NCI-H187 (cell line): ENCODE results near the gene FAXDC2.
A peak's percentile ranks its signal among the peaks of the same experiment; 100 is the strongest.
"Not testable (repeated sequence)": the region's sequence is repeated elsewhere in the genome, so short reads cannot be mapped to it uniquely, and the experiment has no call there.

Source experiments
- DNase-seq, 2 experiments: peaks; one replicate each; lab custom pipeline; 2025; lab: John Stamatoyannopoulos, UW

The FAXDC2 gene

GRCh38 chr5:154830219-154830595 lies 20.2 kb downstream of the FAXDC2 start:
- DNase-seq, result no peak

DNA sequence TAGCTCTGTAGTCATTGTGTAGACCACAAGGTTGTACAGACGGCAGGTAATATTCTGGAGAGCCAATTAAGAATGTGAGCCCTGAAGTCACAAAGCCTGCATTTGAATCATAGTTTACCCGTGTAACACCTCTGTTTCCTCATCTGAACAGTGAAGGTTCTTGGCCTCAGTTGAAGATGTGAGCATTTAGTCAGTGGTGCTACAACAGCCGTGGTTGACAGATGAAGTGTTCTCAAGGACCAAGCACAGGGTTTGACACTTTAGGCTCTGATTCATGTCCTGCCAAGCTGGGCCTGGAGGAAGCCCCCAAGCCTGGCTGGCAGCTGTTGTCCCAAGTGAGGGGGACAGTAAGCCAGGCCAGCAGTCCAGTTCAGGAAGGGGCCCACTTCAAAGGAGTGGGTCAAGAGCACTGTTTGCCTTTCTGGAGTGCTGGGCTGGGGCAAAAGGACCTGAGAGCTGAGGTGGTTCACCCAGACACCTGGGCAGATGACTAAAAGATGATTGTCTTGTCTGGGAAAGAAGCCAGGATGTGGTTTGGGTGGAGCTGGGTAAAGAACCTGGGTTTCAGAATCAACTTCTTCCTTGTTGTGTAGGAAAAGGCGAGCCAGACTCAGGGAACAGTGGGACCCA lies 20.7 kb downstream of the FAXDC2 start:
- DNase-seq, result peak in 1 of 2 experiments; percentile 10

GRCh38 chr5:154829181-154829588 lies 21.2 kb downstream of the FAXDC2 start:
- DNase-seq, result no peak

- DNase-seq, result no peak
Observed at GRCh38 chr5:154824070-154824469, 26.3 kb downstream of the FAXDC2 start.

- DNase-seq, result no peak
Observed at GRCh38 chr5:154823605-154824004, 26.8 kb downstream of the FAXDC2 start.

DNA sequence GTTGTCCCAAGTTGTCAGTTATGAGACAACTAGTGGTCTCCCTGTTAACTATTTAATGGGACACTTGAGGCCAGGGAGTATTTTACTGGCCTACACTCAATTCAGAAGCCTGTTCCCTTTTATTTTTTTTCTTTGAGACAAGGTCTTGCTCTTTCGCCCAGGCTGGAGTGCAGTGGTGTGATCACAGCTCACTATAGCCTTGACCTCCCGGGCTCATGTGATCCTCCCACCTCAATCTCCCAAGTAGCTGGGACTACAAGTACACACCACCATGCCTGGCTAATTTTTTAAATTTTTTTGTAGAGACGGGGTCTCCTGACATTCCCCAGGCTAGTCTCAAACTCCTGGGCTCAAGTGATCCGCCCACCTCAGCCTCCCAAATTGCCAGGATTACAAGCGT lies 27.5 kb downstream of the FAXDC2 start:
- DNase-seq, result not testable (repeated sequence)

DNA sequence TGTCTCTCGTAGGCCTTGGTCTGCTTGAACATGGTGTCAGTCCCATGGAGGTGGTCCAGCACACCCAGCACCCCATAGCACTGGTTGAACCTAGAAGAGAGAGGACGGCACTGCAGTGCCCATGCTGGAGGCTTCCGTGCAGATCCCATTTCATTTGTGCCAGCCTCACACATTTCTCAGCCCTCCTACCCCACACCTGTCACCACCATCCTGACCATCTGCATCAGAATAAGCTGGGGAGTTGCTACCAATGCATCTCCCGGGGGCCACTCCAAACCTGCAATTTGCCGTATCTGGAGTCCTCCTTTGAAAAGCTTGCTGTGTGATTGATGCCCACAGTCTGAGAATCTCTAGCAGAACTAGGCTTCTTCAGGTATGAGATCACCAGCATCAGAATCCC lies 30.0 kb downstream of the FAXDC2 start:
- DNase-seq, result no peak

DNA sequence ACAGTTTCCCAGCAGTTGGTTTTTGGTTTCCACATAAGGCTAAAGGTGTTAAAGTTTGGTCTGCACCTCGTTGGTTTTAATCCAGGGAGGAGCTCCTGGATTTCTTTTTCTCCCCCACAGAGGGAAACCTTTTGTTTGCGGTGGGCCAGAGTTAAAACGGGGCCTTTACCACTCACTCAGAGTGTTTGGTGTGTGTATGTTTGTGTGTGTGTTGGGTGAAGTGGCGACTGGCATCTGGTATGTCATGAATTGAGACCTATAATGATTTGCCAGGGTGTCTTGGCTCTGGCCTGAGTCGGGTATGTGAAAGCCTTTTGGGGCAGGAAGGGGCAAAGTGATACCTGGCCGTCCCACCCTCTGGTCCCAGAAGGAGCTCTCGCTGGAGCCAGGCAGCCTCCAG lies 30.9 kb downstream of the FAXDC2 start:
- no peak for DNase-seq

GRCh38 chr5:154818471-154819116 lies 31.8 kb downstream of the FAXDC2 start:
- DNase-seq, result no peak

DNA sequence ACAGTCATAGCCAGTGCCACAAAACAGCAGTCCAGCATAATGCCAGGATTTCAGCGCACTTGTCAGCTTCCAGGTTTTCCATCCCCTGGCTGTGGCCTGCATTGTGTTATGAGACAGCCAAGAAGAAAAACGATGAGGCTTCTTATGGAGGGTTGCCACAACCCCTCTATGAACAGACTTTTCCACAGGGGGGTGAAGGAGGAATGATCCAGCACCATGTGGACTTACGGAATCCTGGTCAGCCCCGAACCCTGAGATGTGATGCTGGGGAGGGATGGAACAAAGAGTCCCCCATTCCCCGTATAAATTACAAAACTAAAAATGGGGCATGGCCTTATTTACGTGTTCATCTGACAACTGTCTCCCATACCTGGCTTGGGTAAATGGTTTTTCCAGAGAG lies 32.6 kb downstream of the FAXDC2 start:
- no peak for DNase-seq

DNA sequence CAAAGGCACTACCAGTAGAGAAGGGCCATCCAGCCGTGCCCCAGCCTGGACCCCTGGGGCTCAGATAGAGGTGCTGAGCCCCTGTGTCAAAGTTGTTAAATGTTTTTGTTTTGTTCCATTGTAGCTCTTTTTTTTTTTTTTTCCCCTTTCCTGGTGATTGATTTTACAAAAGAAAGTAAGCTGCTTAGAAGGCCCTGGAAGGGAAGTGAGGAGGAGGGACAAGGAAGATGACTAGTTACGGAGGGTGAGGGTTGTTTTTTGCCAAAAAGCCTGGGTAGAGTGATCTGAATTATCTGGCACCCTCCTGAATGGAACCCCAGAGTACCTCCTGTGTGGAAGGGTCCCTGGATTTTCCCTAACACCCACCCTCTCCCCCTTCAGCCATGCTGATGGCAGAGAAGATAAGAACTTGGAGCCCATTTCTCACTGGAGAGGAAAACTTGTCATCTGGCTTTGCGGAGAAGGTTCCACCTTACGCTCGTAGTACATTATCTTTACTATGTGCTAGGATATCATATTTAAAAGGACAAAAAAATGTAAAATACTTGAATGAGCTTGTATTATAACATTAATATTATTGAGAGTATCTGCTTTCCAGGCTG lies 33.4 kb downstream of the FAXDC2 start:
- DNase-seq, result no peak

DNA sequence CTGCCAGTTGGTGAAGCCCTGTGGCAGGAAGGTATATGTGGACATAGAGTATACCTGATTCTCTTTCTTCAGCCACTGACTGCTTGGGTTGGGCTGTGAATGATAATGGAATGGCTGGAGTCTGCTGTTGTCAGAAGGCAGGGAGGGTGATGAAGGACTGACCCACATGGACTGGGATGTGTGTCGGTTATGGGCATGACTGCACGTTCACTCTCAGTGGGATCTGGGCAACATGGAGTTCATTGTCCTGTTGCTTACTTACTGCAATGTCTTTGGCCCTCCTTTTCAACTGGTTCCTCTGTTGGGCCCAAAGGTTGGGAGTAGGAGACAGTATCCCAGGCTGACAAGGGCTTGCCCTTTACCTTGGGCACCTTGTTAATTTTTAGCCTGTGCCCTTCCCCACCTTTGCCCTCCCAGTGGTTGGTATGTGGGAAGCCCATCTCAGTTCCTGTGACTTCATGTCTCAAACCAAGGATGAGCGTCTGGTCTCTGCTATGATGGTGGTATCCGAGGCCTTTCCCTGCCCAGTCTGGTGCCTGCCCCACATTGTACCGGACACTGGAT lies 34.6 kb downstream of the FAXDC2 start:
- no peak for DNase-seq

GRCh38 chr5:154815025-154815424 lies 35.4 kb downstream of the FAXDC2 start:
- DNase-seq, result no peak

GRCh38 chr5:154813736-154814135 lies 36.7 kb downstream of the FAXDC2 start:
- DNase-seq, result no peak

DNA sequence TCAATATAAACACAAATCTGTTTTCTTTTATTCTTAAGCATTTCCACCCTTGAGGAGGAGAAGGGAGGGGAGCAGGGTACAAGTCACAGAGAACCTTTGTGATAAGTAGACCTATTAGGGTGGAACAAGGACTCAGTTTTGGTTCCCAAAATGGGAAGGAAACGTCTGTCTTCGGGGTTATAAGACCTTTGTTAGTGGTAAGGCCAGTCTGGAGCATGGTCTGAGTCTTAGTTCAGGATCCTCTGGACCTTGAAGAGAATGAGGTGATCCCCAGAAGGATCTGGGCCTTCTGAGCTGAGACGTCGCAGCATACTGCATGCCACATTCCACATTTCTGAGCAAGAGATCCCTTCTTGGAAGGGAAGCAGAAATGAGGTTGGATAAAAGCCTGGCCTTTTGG lies 37.2 kb downstream of the FAXDC2 start:
- DNase-seq, result no peak

DNA sequence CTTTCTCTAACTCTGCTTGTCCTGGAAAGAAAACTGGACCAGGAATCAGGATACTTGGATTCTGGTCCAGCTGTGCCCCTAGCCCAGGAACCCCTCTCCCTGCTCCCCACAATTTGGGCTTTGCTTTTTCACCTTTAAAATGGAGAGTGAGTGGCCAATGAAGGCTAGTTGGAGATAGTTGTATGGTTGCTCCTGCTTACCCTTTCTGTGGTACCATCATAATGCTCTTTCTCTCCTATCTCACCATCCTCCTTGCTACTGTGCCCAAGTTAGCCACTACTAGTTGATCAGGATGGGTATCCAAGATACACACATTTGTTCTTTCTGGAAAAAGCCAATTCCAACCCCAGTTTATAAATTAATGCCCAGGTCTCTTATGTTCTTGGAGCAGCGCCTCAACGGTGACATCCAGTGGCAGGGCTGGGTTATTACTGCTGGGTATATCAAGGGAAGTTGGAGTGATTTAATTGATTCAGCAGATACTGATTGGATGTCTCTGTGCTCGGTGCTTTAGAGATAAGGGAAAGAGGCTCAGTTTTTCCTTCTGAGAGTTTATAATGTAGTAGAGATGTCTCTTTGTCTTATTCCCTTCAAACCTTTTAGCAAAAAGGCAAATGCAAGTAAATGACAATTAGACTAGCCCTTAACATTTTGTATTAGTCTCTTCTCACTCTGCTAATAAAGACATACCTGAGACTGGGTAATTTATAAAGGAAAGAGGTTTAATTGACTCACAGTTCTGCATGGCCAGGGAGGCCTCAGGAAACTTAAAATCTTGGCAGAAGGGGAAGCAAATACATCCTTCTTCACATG lies 38.5 kb downstream of the FAXDC2 start:
- no peak for DNase-seq

GRCh38 chr5:154811239-154811638 lies 39.2 kb downstream of the FAXDC2 start:
- DNase-seq, result no peak

DNA sequence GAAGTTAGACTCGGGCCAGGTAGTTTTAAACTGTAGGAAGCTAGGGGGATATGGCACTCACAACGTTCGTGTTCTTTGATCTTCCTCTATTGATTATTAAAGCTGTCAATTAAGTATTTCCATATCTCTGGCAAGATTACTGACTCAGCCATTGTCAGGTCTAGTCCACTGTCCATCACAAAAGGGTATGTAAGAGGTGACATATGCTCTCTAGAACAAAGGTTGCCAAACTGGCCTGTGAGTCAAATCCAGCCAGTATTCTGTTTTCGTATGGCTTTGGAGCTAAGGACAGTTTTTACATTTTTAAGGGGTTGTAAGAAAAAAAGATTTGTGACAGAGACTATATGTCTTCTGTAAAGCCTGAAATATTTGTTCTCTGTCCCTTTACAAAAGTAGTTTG lies 44.2 kb downstream of the FAXDC2 start:
- DNase-seq, result no peak

DNA sequence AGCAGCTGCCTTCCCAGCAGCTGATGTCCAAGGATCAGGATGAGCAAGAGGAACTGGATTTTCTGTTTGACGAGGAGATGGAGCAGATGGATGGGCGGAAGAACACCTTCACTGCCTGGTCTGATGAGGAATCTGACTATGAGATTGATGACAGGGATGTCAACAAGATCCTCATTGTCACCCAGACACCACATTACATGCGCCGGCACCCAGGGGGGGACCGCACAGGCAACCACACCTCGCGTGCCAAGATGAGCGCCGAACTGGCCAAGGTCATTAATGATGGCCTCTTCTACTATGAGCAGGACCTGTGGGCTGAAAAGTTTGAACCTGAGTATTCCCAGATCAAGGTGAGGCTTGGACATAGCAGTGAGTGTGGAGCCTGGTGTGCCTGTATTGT lies 48.4 kb downstream of the FAXDC2 start:
- DNase-seq, result no peak

GRCh38 chr5:154801083-154801482 lies 49.3 kb downstream of the FAXDC2 start:
- DNase-seq, result no peak

DNA sequence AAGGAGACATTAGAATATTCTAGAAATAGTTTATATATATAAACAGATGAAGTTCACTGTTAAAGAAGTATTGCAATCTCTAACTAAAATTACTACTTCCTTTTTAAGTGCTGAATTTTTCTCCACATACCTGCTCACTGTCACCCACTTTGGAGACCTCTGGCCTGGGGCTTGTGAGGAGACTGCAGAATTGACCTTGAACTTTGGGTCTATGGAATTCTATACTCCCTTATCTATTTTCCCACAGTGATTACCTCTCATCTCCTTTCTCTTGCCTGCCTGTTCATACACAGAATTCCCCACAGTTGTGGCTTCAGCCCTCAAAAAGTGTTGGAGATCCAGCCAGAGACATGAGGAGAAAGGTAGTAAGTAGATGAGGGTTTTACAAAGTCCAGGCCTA lies 49.8 kb downstream of the FAXDC2 start:
- DNase-seq, result no peak

- DNase-seq, result no peak
Observed at GRCh38 chr5:154797762-154798161, 52.6 kb downstream of the FAXDC2 start.

DNA sequence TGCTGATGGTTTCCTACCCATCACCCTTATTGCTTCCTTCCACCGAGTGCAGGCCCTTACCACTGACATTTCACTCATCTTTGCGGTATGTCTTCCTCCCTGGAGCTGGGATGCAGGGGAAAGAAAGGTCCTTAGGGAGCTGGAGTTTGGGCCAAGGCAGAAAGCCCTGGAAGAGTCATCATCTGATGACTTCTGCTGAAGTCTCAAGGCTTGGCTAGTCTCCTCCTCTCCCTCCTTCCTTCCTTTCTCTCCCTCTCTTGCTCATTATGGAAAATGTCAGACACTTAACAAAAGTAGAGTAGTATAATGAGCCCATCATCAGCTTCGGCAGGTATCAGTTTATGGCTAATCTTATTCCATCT lies 55.2 kb downstream of the FAXDC2 start:
- no peak for DNase-seq
